CD14-positive monocyte (primary cell): ENCODE data around the gene GMFB. TPM values are rescaled to one million over a fixed set of nuclear protein-coding genes. Genes with fewer than 3 reads are reported as not detected.
"Not testable (repeated sequence)": the region's sequence is repeated elsewhere in the genome, so short reads cannot be mapped to it uniquely, and the experiment has no call there.

Experiments used
- DNase-seq, 3 donors: peaks; one replicate each; pipeline ENCODE4 v3.0.0-alpha.2; 2011 to 2022
- H2AFZ ChIP-seq: 2 replicates; pipeline ENCODE4 v1.6.0; 2012; ENCODE audit warnings: mild to moderate bottlenecking, low read depth, low read length, inconsistent platforms; ENCODE audit not compliant: insufficient read depth, poor library complexity, severe bottlenecking
- H3K27ac ChIP-seq, 2 donors: 1 replicate in 1 of 2; 2 replicates in 1 of 2; pipeline ENCODE4 v1.5.1; 2012 to 2013; ENCODE audit warnings: low read length in 2 of 2, control low read depth in 1 of 2, inconsistent platforms in 1 of 2, low read depth in 1 of 2, mild to moderate bottlenecking in 1 of 2
- H3K27me3 ChIP-seq, 2 donors: one replicate each; pipeline versions ENCODE4 v1.6.0 to v1.6.1; 2011 to 2013; ENCODE audit warnings: low read length in 2 of 2; ENCODE audit not compliant: control insufficient read depth in 2 of 2, insufficient read depth in 2 of 2
- H3K36me3 ChIP-seq, 2 donors: replicated peaks in 1 of 2; 1 replicate in 1 of 2; 2 replicates in 1 of 2; pipeline versions ENCODE4 v1.5.1 to v1.6.1; 2012 to 2013; ENCODE audit warnings: low read length in 2 of 2, control low read depth in 1 of 2, inconsistent platforms in 1 of 2, mild to moderate bottlenecking in 1 of 2; ENCODE audit not compliant: insufficient read depth in 2 of 2, control insufficient read depth in 1 of 2
- H3K4me1 ChIP-seq, 2 donors: 1 replicate in 1 of 2; 2 replicates in 1 of 2; pipeline versions ENCODE4 v1.5.1 to v1.6.1; 2012 to 2013; ENCODE audit warnings: low read length in 2 of 2, control low read depth in 1 of 2, inconsistent platforms in 1 of 2, mild to moderate bottlenecking in 1 of 2, moderate library complexity in 1 of 2; ENCODE audit not compliant: insufficient read depth in 2 of 2, control insufficient read depth in 1 of 2
- H3K4me2 ChIP-seq: replicated peaks from 2 replicates; pipeline ENCODE3; 2012; ENCODE audit warnings: low read length, moderate library complexity, mild to moderate bottlenecking; ENCODE audit not compliant: poor library complexity, severe bottlenecking; ENCODE audit errors: extremely low read depth
- H3K4me3 ChIP-seq, 3 experiments: fragments of 200-600 bp in 1 of 3; sonication (generic) in 1 of 3; replicated peaks in 1 of 3; 1 replicate in 2 of 3; 2 replicates in 1 of 3; pipeline ENCODE4 v1.5.1; 2011 to 2013; ENCODE audit warnings: low read length in 3 of 3, mild to moderate bottlenecking in 3 of 3, control low read depth in 2 of 3, low read depth in 2 of 3, inconsistent platforms in 1 of 3, moderate library complexity in 1 of 3
- H3K79me2 ChIP-seq: 2 replicates; pipeline ENCODE4 v1.6.0; 2012; ENCODE audit warnings: mild to moderate bottlenecking, control low read depth, inconsistent platforms, low read length, moderate library complexity; ENCODE audit not compliant: insufficient read depth
- H3K9ac ChIP-seq: 2 replicates; pipeline ENCODE4 v1.6.0; 2017; ENCODE audit warnings: low read length, mild to moderate bottlenecking; ENCODE audit not compliant: insufficient read depth, poor library complexity, severe bottlenecking
- H3K9me3 ChIP-seq, 2 donors: replicated peaks in 1 of 2; 1 replicate in 1 of 2; 2 replicates in 1 of 2; pipeline versions ENCODE4 v1.5.1 to v1.6.1; 2012 to 2013; ENCODE audit warnings: low read length in 2 of 2, control low read depth in 1 of 2; ENCODE audit not compliant: control insufficient read depth in 1 of 2, insufficient read depth in 1 of 2
- H4K20me1 ChIP-seq: 2 replicates; pipeline ENCODE4 v1.6.0; 2012; ENCODE audit warnings: mild to moderate bottlenecking, low read length, control low read depth, moderate library complexity; ENCODE audit not compliant: insufficient read depth
- H3K27ac Mint-ChIP-seq, 7 donors: one replicate each; pipeline ENCODE4 v1.8.0; 2020; ENCODE audit warnings: mild to moderate bottlenecking in 7 of 7, mixed read lengths in 7 of 7, moderate library complexity in 6 of 7, inconsistent platforms in 2 of 7
- H3K27me3 Mint-ChIP-seq, 3 donors: one replicate each; pipeline ENCODE4 v1.8.0; 2021 to 2022; ENCODE audit warnings: low read depth in 3 of 3, mild to moderate bottlenecking in 3 of 3, mixed read lengths in 3 of 3, moderate library complexity in 3 of 3, inconsistent platforms in 1 of 3
- H3K36me3 Mint-ChIP-seq, 2 donors: one replicate each; pipeline ENCODE4 v1.8.0; 2020; ENCODE audit warnings: mixed read lengths in 2 of 2, inconsistent platforms in 1 of 2, mild to moderate bottlenecking in 1 of 2
- H3K4me1 Mint-ChIP-seq: one replicate; pipeline ENCODE4 v1.8.0; 2020; ENCODE audit warnings: mild to moderate bottlenecking, mixed read lengths
- H3K4me3 Mint-ChIP-seq, 2 donors: one replicate each; pipeline ENCODE4 v1.8.0; 2020; ENCODE audit warnings: mild to moderate bottlenecking in 2 of 2, mixed read lengths in 2 of 2, moderate library complexity in 1 of 2
- H3K9me3 Mint-ChIP-seq, 7 donors: one replicate each; pipeline ENCODE4 v1.8.0; 2020 to 2022; ENCODE audit warnings: mixed read lengths in 7 of 7, mild to moderate bottlenecking in 6 of 7, moderate library complexity in 6 of 7, inconsistent platforms in 2 of 7
- WGBS: methylation state at CpG from one replicate; pipeline ENCODE4 v1.1.5; 2013; ENCODE audit warnings: missing lambda C conversion rate; ENCODE audit not compliant: insufficient coverage; 5-methylcytosine and 5-hydroxymethylcytosine counted together
- intact Hi-C, 2 donors: fragments of 100-400 bp; cut with micrococcal nuclease; formaldehyde crosslinking; loops; one replicate each; pipeline versions ENCODE4 v1.15.0 to v1.15.1; 2023
- polyA plus RNA-seq, 3 donors: library from polyadenylated mRNA; depleted of rRNA in 1 of 3; unstranded in 2 of 3; stranded (reverse) in 1 of 3; fragments of 300-500 nt in 2 of 3; fragments of >200 nt in 1 of 3; fragmentation: Illumina TruSeq in 2 of 3; gene quantifications; 1 replicate in 2 of 3; 2 replicates in 1 of 3; pipeline ENCODE4 v1.2.3, GENCODE V29; 2012 to 2021
- TF ChIP-seq, protein P1 (sequence below): fragments of 200-600 bp; IDR thresholded peaks from one replicate; pipeline ENCODE4 v1.8.0; 2022; ENCODE audit warnings: antibody characterized with exemption, mild to moderate bottlenecking

Gene GMFB
- polyA plus RNA-seq, 3 donors, result 10.8 to 41.1 (median 26.1) TPM

- intact Hi-C loops, result no loop called here
- peaks cover 17 to 34% of the 10 kb centered on the region in 2 donors for H3K4me1 ChIP-seq
These were observed 50.1 kb downstream of the GMFB start for GRCh38 chr14:54438703-54439102.

GRCh38 chr14:54437954-54438353 lies 50.8 kb downstream of the GMFB start:
- no CpG with 5 or more reads among the region's 4 CpGs for WGBS
- H3K27ac ChIP-seq, H3K4me3 Mint-ChIP-seq, H3K27ac Mint-ChIP-seq, H3K9me3 Mint-ChIP-seq, H3K4me2 ChIP-seq, H3K9me3 ChIP-seq, H3K4me3 ChIP-seq, H3K27me3 Mint-ChIP-seq, H2AFZ ChIP-seq, H3K9ac ChIP-seq, H3K27me3 ChIP-seq, DNase-seq, intact Hi-C loops: not testable (repeated sequence)
- H3K4me1 Mint-ChIP-seq, result peaks cover 53% of the 10 kb centered on the region
- Histone ChIP-seq H4K20me1 (peaks cover 43% of the 10 kb centered on the region), H3K79me2 (peaks cover 79% of the 10 kb centered on the region), H3K4me1 (peaks cover 17 to 34% of the 10 kb centered on the region in 2 donors), H3K36me3 (peaks cover 11 to 16% of the 10 kb centered on the region in 2 donors)
- H3K36me3 Mint-ChIP-seq, result peaks cover 14 to 31% of the 10 kb centered on the region in 2 donors

More at GRCh38 chr14:54438703-54439102, 50.1 kb downstream of the GMFB start:
- peaks cover 9 to 16% of the 10 kb centered on the region in 2 donors for H3K36me3 ChIP-seq
- no peak overlapping the region for H3K9ac ChIP-seq
- H3K79me2 ChIP-seq, result peaks cover 71% of the 10 kb centered on the region
- Mint-ChIP-seq H3K36me3 (peaks cover 9 to 26% of the 10 kb centered on the region in 2 donors), H3K9me3 (no peaks in the 10 kb centered on the region), H3K4me1 (peaks cover 52% of the 10 kb centered on the region), H3K4me3 (no peak overlapping the region), H3K27me3 (no peaks in the 10 kb centered on the region), H3K27ac (peak overlapping the region in 1 of 7 donors; percentile 23)
- no peak for DNase-seq
- no peak overlapping the region for H3K27ac ChIP-seq
- H3K4me3 ChIP-seq, result no peak overlapping the region
- H3K27me3 ChIP-seq, result no peaks in the 10 kb centered on the region
- H4K20me1 ChIP-seq, result peaks cover 39% of the 10 kb centered on the region
- no peak overlapping the region for H3K4me2 ChIP-seq
- TF ChIP-seq, protein P1, sequence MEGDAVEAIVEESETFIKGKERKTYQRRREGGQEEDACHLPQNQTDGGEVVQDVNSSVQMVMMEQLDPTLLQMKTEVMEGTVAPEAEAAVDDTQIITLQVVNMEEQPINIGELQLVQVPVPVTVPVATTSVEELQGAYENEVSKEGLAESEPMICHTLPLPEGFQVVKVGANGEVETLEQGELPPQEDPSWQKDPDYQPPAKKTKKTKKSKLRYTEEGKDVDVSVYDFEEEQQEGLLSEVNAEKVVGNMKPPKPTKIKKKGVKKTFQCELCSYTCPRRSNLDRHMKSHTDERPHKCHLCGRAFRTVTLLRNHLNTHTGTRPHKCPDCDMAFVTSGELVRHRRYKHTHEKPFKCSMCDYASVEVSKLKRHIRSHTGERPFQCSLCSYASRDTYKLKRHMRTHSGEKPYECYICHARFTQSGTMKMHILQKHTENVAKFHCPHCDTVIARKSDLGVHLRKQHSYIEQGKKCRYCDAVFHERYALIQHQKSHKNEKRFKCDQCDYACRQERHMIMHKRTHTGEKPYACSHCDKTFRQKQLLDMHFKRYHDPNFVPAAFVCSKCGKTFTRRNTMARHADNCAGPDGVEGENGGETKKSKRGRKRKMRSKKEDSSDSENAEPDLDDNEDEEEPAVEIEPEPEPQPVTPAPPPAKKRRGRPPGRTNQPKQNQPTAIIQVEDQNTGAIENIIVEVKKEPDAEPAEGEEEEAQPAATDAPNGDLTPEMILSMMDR, result no peak
- H3K9me3 ChIP-seq, result no peaks in the 10 kb centered on the region
- no CpG with 5 or more reads among the region's 4 CpGs for WGBS
- no peak overlapping the region for H2AFZ ChIP-seq
